Tibial nerve (tissue), 4 donors: ENCODE data around the gene ZC3H6. TPM values are rescaled to one million over a fixed set of nuclear protein-coding genes. Genes with fewer than 3 reads are reported as not detected.
"Not testable (repeated sequence)": the region's sequence is repeated elsewhere in the genome, so short reads cannot be mapped to it uniquely, and the experiment has no call there.

ENCODE experiments used
- DNase-seq, 2 donors: peaks; one replicate each; pipeline ENCODE4 v3.0.0-alpha.2; 2019; ENCODE audit warnings: low spot score in 2 of 2
- H3K27ac ChIP-seq, 4 donors: fragments of 200-600 bp; sonication (generic) in 3 of 4; one replicate each; pipeline ENCODE4 v1.5.1; 2017 to 2019; ENCODE audit warnings: mild to moderate bottlenecking in 1 of 4
- H3K27me3 ChIP-seq, 2 donors: fragments of 200-600 bp; sonication (generic) in 1 of 2; one replicate each; pipeline versions ENCODE4 v1.5.1 to v1.6.0; 2017 to 2019
- H3K36me3 ChIP-seq, 3 donors: fragments of 200-600 bp; sonication (generic); one replicate each; pipeline ENCODE4 v1.5.1; 2018 to 2019
- H3K4me1 ChIP-seq, 4 donors: fragments of 200-600 bp; sonication (generic) in 3 of 4; one replicate each; pipeline ENCODE4 v1.5.1; 2017 to 2019
- H3K4me3 ChIP-seq, 4 donors: fragments of 200-600 bp; sonication (generic) in 3 of 4; one replicate each; pipeline ENCODE4 v1.5.1; 2017 to 2019; ENCODE audit warnings: mild to moderate bottlenecking in 1 of 4, moderate library complexity in 1 of 4
- H3K9me3 ChIP-seq, 4 donors: fragments of 200-600 bp; sonication (generic) in 3 of 4; one replicate each; pipeline ENCODE4 v1.5.1; 2017 to 2019
- CTCF ChIP-seq, 5 experiments: fragments of 200-600 bp in 3 of 5; fragments of 450-650 bp in 2 of 5; sonication (generic) in 3 of 5; IDR thresholded peaks; one replicate each; pipeline ENCODE4 v1.5.1; 2016 to 2019; ENCODE audit warnings: antibody characterized with exemption in 5 of 5, mild to moderate bottlenecking in 3 of 5, moderate library complexity in 2 of 5
- EP300 ChIP-seq, 2 donors: sonication (generic); formaldehyde crosslinking; IDR thresholded peaks; one replicate each; pipeline ENCODE4 v1.6.1; 2017; ENCODE audit warnings: antibody characterized with exemption in 2 of 2, mild to moderate bottlenecking in 1 of 2
- POLR2A ChIP-seq, 2 donors: fragments of 450-650 bp; IDR thresholded peaks; one replicate each; pipeline ENCODE4 v1.6.1; 2017; ENCODE audit warnings: antibody characterized with exemption in 2 of 2, mild to moderate bottlenecking in 2 of 2, moderate library complexity in 2 of 2
- WGBS, 2 donors: methylation state at CpG; one replicate each; pipeline ENCODE4 v1.1.5; 2018; 5-methylcytosine and 5-hydroxymethylcytosine counted together
- small RNA-seq: library from RNA; depleted of rRNA; stranded (forward); fragments of <200 nt; gene quantifications from one replicate; pipeline ENCODE3, GENCODE V24; 2016
- total RNA-seq, 4 donors: library from RNA; depleted of rRNA; stranded (reverse); fragments of >200 nt; gene quantifications; one replicate each; pipeline ENCODE4 v1.1.0, GENCODE V29; 2016

ZC3H6 gene
- total RNA-seq, 4 donors from 2014 or later: 12.0 to 19.9 (median 15.3) TPM

DNA sequence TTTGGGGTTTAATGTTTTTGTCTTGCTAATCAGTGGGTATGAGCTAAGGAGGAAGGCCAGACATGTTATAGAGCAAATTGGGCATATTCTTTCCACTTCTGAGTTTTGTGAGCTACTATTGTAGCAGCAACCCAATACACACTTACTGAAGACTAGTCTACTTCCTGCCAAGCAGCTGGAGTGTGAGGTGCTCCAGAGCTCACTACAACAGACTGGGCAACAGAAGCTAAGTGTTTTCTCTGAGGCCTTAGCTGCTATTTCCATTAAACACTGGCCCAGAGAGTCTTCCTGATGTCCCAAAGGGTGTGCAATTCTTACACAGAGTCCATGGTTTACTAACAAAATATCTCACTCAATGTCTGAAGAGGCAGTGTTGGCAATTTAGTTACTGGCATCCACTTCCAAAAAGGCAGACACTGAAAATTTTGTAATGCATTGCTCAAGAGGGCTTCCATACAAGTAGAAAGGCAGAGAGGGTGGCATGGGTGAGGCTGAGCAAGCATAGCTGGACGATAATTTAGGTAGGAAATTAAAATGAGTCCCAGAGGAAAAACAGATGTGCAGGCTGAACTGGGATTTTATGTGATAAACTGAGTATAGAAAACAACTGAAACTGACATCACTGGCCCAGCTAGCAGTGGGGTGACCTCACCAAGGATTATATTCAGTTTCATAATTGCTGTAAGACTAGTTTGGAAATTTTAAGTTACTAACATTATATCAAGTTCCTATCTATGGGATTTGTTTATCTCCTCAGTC is 68.6 kb downstream of the ZC3H6 start:
- peak overlapping the region in 1 of 4 donors; percentile 20 for H3K27ac ChIP-seq
- DNase-seq: no peak
- H3K27me3 ChIP-seq: no peaks in the 10 kb centered on the region
- 59 to 63% methylated on average over 1 of the region's 1 CpG for WGBS, 2 donors
- no peaks in the 10 kb centered on the region for H3K9me3 ChIP-seq
- no peak for TF ChIP-seq EP300 (IDR thresholded peaks at IDR 0.05)
- no peak for TF ChIP-seq POLR2A (IDR thresholded peaks at IDR 0.05)
- TF ChIP-seq CTCF (IDR thresholded peaks at IDR 0.05): no peak
- peaks cover 0 to 7% (median 0%) of the 10 kb centered on the region in 3 donors for H3K36me3 ChIP-seq
- no peak overlapping the region for H3K4me3 ChIP-seq
- H3K4me1 ChIP-seq: no peaks in the 10 kb centered on the region

GRCh38 chr2:112345030-112346027 is 69.9 kb downstream of the ZC3H6 start:
- no peaks in the 10 kb centered on the region for H3K4me1 ChIP-seq
- H3K4me3 ChIP-seq: no peak overlapping the region
- peaks cover 0 to 7% (median 0%) of the 10 kb centered on the region in 3 donors for H3K36me3 ChIP-seq
- TF ChIP-seq POLR2A (IDR thresholded peaks at IDR 0.05) (no peak), EP300 (IDR thresholded peaks at IDR 0.05) (no peak), CTCF (IDR thresholded peaks at IDR 0.05) (no peak)
- H3K27me3 ChIP-seq: no peaks in the 10 kb centered on the region
- no peaks in the 10 kb centered on the region for H3K9me3 ChIP-seq
- no peak for DNase-seq
- WGBS, 2 donors: 88 to 92% methylated on average over 30 of the region's 30 CpGs
- H3K27ac ChIP-seq: no peak overlapping the region

DNA sequence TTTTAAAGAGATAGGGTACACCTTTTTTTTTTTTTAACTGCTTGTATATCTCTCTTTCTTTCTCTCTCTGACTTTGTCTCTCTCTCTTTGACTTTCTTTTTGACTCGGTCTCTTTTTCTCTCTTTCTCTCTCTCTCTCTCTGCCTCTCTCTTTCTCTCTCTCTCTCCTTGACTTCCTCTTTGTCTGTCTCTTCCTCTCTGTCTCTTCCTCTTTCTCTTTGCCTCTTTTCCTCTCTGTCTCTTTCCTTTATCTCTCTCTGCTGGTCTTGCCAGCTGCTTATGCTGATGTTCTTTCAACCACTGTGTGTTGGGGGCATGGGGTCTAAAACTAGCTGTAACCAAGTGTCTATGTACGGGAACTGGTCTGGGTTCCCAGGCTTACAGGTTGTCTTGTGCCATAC is 76.9 kb downstream of the ZC3H6 start:
- not testable (repeated sequence) for H3K27me3 ChIP-seq, H3K27ac ChIP-seq, DNase-seq, H3K4me1 ChIP-seq, H3K9me3 ChIP-seq, H3K36me3 ChIP-seq, H3K4me3 ChIP-seq
- WGBS, 2 donors: 90 to 93% methylated on average over 2 of the region's 2 CpGs

DNA sequence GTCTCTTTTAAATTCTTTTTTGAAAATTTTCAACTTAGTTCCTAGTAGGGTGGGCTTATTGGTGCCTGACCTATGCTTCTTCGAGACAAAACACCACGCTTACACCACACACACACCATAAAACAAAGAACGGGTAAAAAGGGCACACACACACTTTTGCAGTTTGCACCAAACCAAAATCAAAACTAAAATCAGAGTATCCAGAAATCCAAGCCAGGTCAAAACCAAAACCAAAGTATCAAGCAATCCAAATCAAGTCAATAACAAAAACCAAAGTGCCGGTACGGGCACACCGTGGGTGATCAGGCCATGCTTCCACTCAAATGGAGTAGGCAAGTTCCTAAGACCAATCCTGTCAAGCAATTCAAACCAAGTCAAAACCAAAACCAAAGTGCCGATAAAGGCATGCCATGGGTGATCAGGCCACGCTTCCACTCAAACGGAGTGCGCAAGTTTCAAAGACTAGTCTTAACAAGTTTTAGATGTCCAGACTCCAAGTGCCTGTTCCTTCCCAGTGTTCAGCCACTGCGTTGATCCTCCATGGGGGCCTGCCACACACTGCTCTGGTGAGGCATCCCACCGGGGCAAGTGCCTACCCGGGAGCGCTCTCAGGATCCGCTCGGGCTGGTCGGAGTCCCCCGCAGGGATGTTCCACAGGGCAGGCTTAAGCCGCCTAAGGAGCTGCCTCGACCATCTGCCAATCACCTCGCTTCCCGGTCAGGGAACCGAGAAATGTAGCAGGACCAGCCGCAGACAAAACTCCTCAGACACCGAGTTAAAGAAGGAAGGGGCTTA is 77.6 kb downstream of the ZC3H6 start:
- WGBS, 2 donors: 96 to 97% methylated on average over 6 of the region's 25 CpGs
- not testable (repeated sequence) for H3K27ac ChIP-seq, DNase-seq, H3K4me1 ChIP-seq, H3K9me3 ChIP-seq, H3K4me3 ChIP-seq, H3K27me3 ChIP-seq, H3K36me3 ChIP-seq

GRCh38 chr2:112354335-112354734 is 78.9 kb downstream of the ZC3H6 start:
- not testable (repeated sequence) for H3K27me3 ChIP-seq, H3K4me3 ChIP-seq, H3K4me1 ChIP-seq, H3K27ac ChIP-seq, DNase-seq, H3K36me3 ChIP-seq
- WGBS, 2 donors: 87% methylated on average over 2 of the region's 2 CpGs
- H3K9me3 ChIP-seq: peaks cover 0 to 13% (median 0%) of the 10 kb centered on the region in 4 donors

DNA sequence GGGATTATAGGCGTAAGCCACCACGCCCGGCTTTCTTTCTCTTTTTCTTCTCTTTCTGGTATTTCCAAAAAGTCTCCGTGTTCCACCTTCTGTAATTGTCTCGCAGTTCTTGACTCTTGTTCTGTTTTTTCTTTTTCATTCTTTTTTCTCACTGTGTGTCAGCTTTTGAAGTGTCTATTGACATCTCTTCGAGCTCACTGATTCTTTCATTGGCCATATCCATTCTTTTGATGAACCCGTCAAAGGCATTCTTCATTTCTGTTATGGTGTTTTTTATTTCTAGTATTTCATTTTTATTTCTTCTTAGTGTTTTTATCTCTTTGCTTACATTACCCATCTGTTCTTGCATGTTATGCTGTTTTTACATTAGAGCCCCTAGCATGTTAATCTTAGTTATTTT is 84.7 kb downstream of the ZC3H6 start:
- not testable (repeated sequence) for H3K27ac ChIP-seq, H3K4me1 ChIP-seq, H3K27me3 ChIP-seq, H3K4me3 ChIP-seq, H3K36me3 ChIP-seq, DNase-seq
- WGBS, 2 donors: 96% methylated on average over 7 of the region's 7 CpGs
- peaks cover 0 to 17% (median 0%) of the 10 kb centered on the region in 4 donors for H3K9me3 ChIP-seq

Small RNA genes lying within 50 kb of the gene (small RNA-seq; reads per million reads assigned to genes)
- gene AC115115.1: not detected

Other genes starting within 250 kb of the ZC3H6 start
- gene TMEM87B, start 220.3 kb upstream of the ZC3H6 start, total RNA-seq: 10 to 100 TPM; 11.9 to 20.1 (median 18.2) TPM
- gene FBLN7, start 137.2 kb upstream of the ZC3H6 start, total RNA-seq: 1 to 10 TPM in 3 of 4 donors, under 1 TPM in 1; 0.60 to 3.9 (median 2.6) TPM
- gene ZC3H8, start 20.6 kb upstream of the ZC3H6 start, total RNA-seq: 10 to 100 TPM in 1 of 4 donors, 1 to 10 TPM in 3; 3.5 to 81.6 (median 5.7) TPM
- 10 to 100 TPM; 10.2 to 24.3 (median 19.0) TPM for gene RGPD8, start 158.0 kb downstream of the ZC3H6 start, total RNA-seq
- 10 to 100 TPM; 11.8 to 27.8 (median 23.3) TPM for gene TTL, start 206.6 kb downstream of the ZC3H6 start, total RNA-seq